Left ventricle myocardium inferior (tissue), 1 donor: Measurements from ENCODE around the gene CRISPLD2. TPM values are rescaled to one million over a fixed set of nuclear protein-coding genes. Genes with fewer than 3 reads are reported as not detected.
"Not testable (repeated sequence)": the region's sequence is repeated elsewhere in the genome, so short reads cannot be mapped to it uniquely, and the experiment has no call there.

Experiments used
- DNase-seq: peaks from one replicate; pipeline ENCODE4 v3.0.0-alpha.2; 2020
- H3K27ac ChIP-seq: fragments of 200-600 bp; replicated peaks from 2 replicates; pipeline ENCODE4 v1.8.0; 2021
- H3K27me3 ChIP-seq: fragments of 200-600 bp; 2 replicates; pipeline ENCODE4 v1.8.0; 2021; ENCODE audit warnings: low read depth
- H3K36me3 ChIP-seq: fragments of 200-600 bp; 2 replicates; pipeline ENCODE4 v1.8.0; 2021
- H3K4me1 ChIP-seq: fragments of 200-600 bp; 2 replicates; pipeline ENCODE4 v1.8.0; 2021
- H3K4me3 ChIP-seq: fragments of 200-600 bp; 2 replicates; pipeline ENCODE4 v1.8.0; 2021; ENCODE audit warnings: mild to moderate bottlenecking, moderate library complexity
- H3K9me3 ChIP-seq: fragments of 200-600 bp; replicated peaks from 2 replicates; pipeline ENCODE4 v1.8.0; 2021
- intact Hi-C: fragments of 100-400 bp; cut with micrococcal nuclease; formaldehyde crosslinking; loops from one replicate; pipeline ENCODE4 v1.11.0; 2022
- total RNA-seq: library from RNA; stranded (reverse); fragmentation: NEBNext Ultra II Directional; extraction: Animal tissue kit (Norgen Biotek cat#: 25700); gene quantifications from one replicate; pipeline ENCODE4 v1.2.1, GENCODE V29; 2021
- TF ChIP-seq, protein P1 (sequence below): fragments of 200-600 bp; IDR thresholded peaks from 2 replicates; pipeline ENCODE4 v1.8.0; 2021; ENCODE audit warnings: antibody characterized with exemption, mild to moderate bottlenecking, borderline replicate concordance
- donor health status: DM: no; HTN: yes; CAD: no; lungs with severe emphysema.

CRISPLD2 gene
- total RNA-seq, 1 donor from 2014 or later: 12.8 TPM

DNA sequence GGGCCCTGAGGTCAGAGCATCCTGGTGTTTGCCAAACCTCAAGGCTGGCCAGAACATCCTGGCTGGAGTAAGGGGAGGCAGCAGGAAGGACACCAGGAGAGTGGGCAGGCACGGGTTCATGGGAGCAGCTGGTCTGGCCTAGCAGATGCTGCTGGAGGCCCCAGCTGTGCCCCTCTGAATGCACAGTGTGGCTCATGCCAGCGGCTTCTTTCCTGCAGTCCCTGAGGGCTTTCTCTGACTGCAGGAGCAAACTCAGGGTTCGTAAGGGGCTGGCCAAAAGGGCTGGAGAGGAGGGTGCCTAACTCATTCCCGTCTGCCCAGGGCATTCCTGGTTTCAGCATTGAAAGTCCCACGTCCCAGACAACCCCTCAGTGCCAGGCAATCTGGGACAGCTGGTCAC lies 112.9 kb downstream of the CRISPLD2 start:
- Histone ChIP-seq H3K36me3 (no peaks in the 10 kb centered on the region), H3K4me1 (peaks cover 41% of the 10 kb centered on the region), H3K4me3 (no peak overlapping the region), H3K27ac (peak overlapping the region; percentile 95), H3K27me3 (no peaks in the 10 kb centered on the region), H3K9me3 (peaks cover 5% of the 10 kb centered on the region)
- intact Hi-C loops: no loop called here
- no peak for DNase-seq
- TF ChIP-seq, protein P1, sequence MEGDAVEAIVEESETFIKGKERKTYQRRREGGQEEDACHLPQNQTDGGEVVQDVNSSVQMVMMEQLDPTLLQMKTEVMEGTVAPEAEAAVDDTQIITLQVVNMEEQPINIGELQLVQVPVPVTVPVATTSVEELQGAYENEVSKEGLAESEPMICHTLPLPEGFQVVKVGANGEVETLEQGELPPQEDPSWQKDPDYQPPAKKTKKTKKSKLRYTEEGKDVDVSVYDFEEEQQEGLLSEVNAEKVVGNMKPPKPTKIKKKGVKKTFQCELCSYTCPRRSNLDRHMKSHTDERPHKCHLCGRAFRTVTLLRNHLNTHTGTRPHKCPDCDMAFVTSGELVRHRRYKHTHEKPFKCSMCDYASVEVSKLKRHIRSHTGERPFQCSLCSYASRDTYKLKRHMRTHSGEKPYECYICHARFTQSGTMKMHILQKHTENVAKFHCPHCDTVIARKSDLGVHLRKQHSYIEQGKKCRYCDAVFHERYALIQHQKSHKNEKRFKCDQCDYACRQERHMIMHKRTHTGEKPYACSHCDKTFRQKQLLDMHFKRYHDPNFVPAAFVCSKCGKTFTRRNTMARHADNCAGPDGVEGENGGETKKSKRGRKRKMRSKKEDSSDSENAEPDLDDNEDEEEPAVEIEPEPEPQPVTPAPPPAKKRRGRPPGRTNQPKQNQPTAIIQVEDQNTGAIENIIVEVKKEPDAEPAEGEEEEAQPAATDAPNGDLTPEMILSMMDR: no peak

GRCh38 chr16:84933774-84934631 lies 114.2 kb downstream of the CRISPLD2 start:
- H3K4me3 ChIP-seq: peak overlapping the region; percentile 24
- H3K27ac ChIP-seq: peak overlapping the region; percentile 95
- H3K4me1 ChIP-seq: peaks cover 28% of the 10 kb centered on the region
- no peaks in the 10 kb centered on the region for H3K27me3 ChIP-seq
- H3K9me3 ChIP-seq: peaks cover 5% of the 10 kb centered on the region
- TF ChIP-seq, protein P1: no peak
- intact Hi-C loops: no loop called here
- DNase-seq: peak; percentile 88
- H3K36me3 ChIP-seq: no peaks in the 10 kb centered on the region

DNA sequence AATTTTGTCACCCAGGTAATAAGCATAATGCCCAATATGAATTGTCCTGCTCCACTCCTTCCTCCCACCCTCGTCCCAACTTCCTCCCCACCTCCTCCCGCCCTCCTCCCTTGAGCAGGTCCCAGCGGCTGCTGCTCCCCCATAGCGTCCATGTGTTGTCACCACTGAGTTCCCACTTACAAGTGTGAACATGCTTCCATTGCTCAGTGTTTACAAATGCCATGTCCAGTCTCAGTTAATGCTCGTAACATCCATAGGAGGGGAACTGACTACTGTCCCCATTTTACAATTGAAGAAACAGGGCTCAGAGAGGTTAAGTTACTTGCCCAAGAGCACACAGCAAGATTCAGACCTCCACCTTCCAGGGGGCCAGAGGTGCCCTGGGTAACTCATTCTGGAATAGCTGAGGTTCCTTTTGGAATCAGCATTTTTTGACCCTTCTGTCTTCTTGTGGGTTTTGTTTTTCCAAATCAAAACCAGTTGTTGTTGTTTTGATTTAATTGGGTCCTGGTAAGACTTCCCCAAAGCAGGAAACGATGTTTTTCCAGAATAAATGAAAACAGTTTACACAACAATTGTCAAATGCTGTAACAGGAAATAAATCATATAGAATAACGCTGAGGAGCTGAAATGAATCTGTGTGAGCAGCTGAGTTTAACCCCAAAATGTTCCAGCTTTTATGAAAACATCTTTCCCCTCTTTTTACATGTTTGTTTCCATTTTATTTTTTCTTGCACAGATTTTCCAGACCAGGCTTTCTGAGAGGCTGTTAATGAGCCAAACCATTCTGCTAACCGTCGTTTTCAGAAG lies 117.6 kb downstream of the CRISPLD2 start:
- Histone ChIP-seq H3K27ac (no peak overlapping the region), H3K36me3 (no peaks in the 10 kb centered on the region), H3K4me3 (no peak overlapping the region), H3K9me3 (no peaks in the 10 kb centered on the region), H3K27me3 (no peaks in the 10 kb centered on the region), H3K4me1 (peaks cover 22% of the 10 kb centered on the region)
- TF ChIP-seq, protein P1: no peak
- DNase-seq: no peak
- intact Hi-C loops: no loop called here

- DNase-seq, H3K36me3 ChIP-seq, H3K27ac ChIP-seq, H3K4me3 ChIP-seq, H3K27me3 ChIP-seq, H3K9me3 ChIP-seq, intact Hi-C loops: not testable (repeated sequence)
- peaks cover 13% of the 10 kb centered on the region for H3K4me1 ChIP-seq
These were observed 118.8 kb downstream of the CRISPLD2 start for GRCh38 chr16:84938616-84939015.

GRCh38 chr16:84940670-84941551 lies 121.1 kb downstream of the CRISPLD2 start:
- no peak for DNase-seq
- intact Hi-C loops: no loop called here
- Histone ChIP-seq H3K4me3 (no peak overlapping the region), H3K27ac (peak overlapping the region; percentile 6), H3K9me3 (no peaks in the 10 kb centered on the region), H3K27me3 (no peaks in the 10 kb centered on the region), H3K36me3 (no peaks in the 10 kb centered on the region), H3K4me1 (no peaks in the 10 kb centered on the region)
- TF ChIP-seq, protein P1: no peak
